IMR-90 (cell line): Measurements from ENCODE around the gene AUTS2. TPM values are rescaled to one million over a fixed set of nuclear protein-coding genes. Genes with fewer than 3 reads are reported as not detected.

Experiments used
- ATAC-seq: fragments of 200-7000 bp; cut with Tn5 transposase; 2 replicates; pipeline ENCODE4 v1.9.1; 2020; ENCODE audit warnings: low read depth, mild to moderate bottlenecking, moderate library complexity
- BruUV-seq: library from RNA; stranded (reverse); fragments of 400-500 nt; replicated peaks from 2 replicates; lab custom pipeline; 2021; lab: Mats Ljungman, UMichigan
- CTCF ChIA-PET: fragments of 300-600 bp; formaldehyde crosslinking; extraction: SDS; loops from one replicate; lab custom pipeline; 2021; ENCODE audit warnings: antibody characterized with exemption; lab: Yijun Ruan, JAX
- POLR2A ChIA-PET: fragments of 300-600 bp; sonication (Branson Sonifier 250); formaldehyde crosslinking; loops from one replicate; lab custom pipeline; 2022; ENCODE audit warnings: antibody characterized with exemption; ENCODE audit not compliant: unreplicated experiment; lab: Charles Lee
- DNase-seq: peaks from one replicate; pipeline ENCODE4 v3.0.0; 2013
- H2AFZ ChIP-seq: replicated peaks from 2 replicates; pipeline ENCODE3; 2013; ENCODE audit warnings: low read length, mild to moderate bottlenecking; ENCODE audit not compliant: poor library complexity
- H2AK5ac ChIP-seq: 2 replicates; pipeline ENCODE4 v1.6.1; 2013; ENCODE audit warnings: low read depth, low read length, inconsistent platforms
- H2AK9ac ChIP-seq: replicated peaks from 2 replicates; pipeline ENCODE3; 2013; ENCODE audit warnings: mild to moderate bottlenecking, low read depth, low read length, moderate library complexity; ENCODE audit not compliant: poor library complexity
- H2BK120ac ChIP-seq: 2 replicates; pipeline ENCODE4 v1.6.1; 2013; ENCODE audit warnings: low read depth, low read length, inconsistent platforms
- H2BK15ac ChIP-seq: 3 replicates; pipeline ENCODE4 v1.6.1; 2013; ENCODE audit warnings: low read depth, low read length, inconsistent platforms
- H2BK20ac ChIP-seq: 2 replicates; pipeline ENCODE4 v1.6.1; 2013; ENCODE audit warnings: low read depth, mild to moderate bottlenecking, inconsistent platforms, low read length, moderate library complexity
- H2BK5ac ChIP-seq: 2 replicates; pipeline ENCODE4 v1.6.1; 2013; ENCODE audit warnings: mild to moderate bottlenecking, low read depth, low read length, inconsistent platforms; ENCODE audit not compliant: poor library complexity, severe bottlenecking
- H3K14ac ChIP-seq: replicated peaks from 2 replicates; pipeline ENCODE4 v1.6.1; 2013; ENCODE audit warnings: low read depth, low read length, inconsistent platforms
- H3K18ac ChIP-seq: 2 replicates; pipeline ENCODE4 v1.6.1; 2013; ENCODE audit warnings: low read depth, low read length, control low read depth
- H3K23ac ChIP-seq: 2 replicates; pipeline ENCODE4 v1.6.1; 2013; ENCODE audit warnings: low read depth, low read length, inconsistent platforms
- H3K27ac ChIP-seq: 2 replicates; pipeline ENCODE4 v1.5.1; 2013; ENCODE audit warnings: mild to moderate bottlenecking, control low read depth, low read length; ENCODE audit not compliant: insufficient read depth
- H3K27me3 ChIP-seq: 2 replicates; pipeline ENCODE4 v1.6.1; 2013; ENCODE audit warnings: low read length; ENCODE audit not compliant: control insufficient read depth, insufficient read depth
- H3K36me3 ChIP-seq: 2 replicates; pipeline ENCODE4 v1.6.1; 2013; ENCODE audit warnings: low read length, mixed read lengths; ENCODE audit not compliant: control insufficient read depth, insufficient read depth
- H3K4ac ChIP-seq: 2 replicates; pipeline ENCODE4 v1.6.1; 2013; ENCODE audit warnings: low read depth, low read length, inconsistent platforms
- H3K4me1 ChIP-seq: 2 replicates; pipeline ENCODE4 v1.6.1; 2013; ENCODE audit warnings: low read length, mixed read lengths; ENCODE audit not compliant: control insufficient read depth, insufficient read depth
- H3K4me2 ChIP-seq: 2 replicates; pipeline ENCODE4 v1.6.1; 2013; ENCODE audit warnings: low read depth, mild to moderate bottlenecking, control low read depth, low read length, moderate library complexity
- H3K4me3 ChIP-seq: 2 replicates; pipeline ENCODE4 v1.5.1; 2013; ENCODE audit warnings: low read depth, mild to moderate bottlenecking, control low read depth, low read length, moderate library complexity; ENCODE audit not compliant: insufficient read depth
- H3K56ac ChIP-seq: 2 replicates; pipeline ENCODE4 v1.6.1; 2013; ENCODE audit warnings: low read length, inconsistent platforms; ENCODE audit not compliant: insufficient read depth; ENCODE audit errors: extremely low read depth
- H3K79me1 ChIP-seq, 2 experiments: 2 replicates each; pipeline ENCODE4 v1.6.1; 2013; ENCODE audit warnings: low read length in 2 of 2, inconsistent platforms in 1 of 2, low read depth in 1 of 2
- H3K9ac ChIP-seq: 2 replicates; pipeline ENCODE4 v1.6.1; 2013; ENCODE audit warnings: low read depth, low read length, control low read depth
- H3K9me1 ChIP-seq: 2 replicates; pipeline ENCODE4 v1.6.1; 2013; ENCODE audit warnings: low read length, inconsistent platforms; ENCODE audit not compliant: insufficient read depth
- H3K9me3 ChIP-seq: 2 replicates; pipeline ENCODE4 v1.6.1; 2013; ENCODE audit warnings: low read length; ENCODE audit not compliant: control insufficient read depth, insufficient read depth
- H4K20me1 ChIP-seq: 2 replicates; pipeline ENCODE4 v1.6.1; 2013; ENCODE audit warnings: low read length, inconsistent platforms; ENCODE audit not compliant: insufficient read depth
- H4K5ac ChIP-seq: 2 replicates; pipeline ENCODE4 v1.6.1; 2013; ENCODE audit warnings: mild to moderate bottlenecking, low read depth, low read length, control low read depth
- H4K8ac ChIP-seq, 2 experiments: 2 replicates each; pipeline ENCODE4 v1.6.1; 2013; ENCODE audit warnings: low read depth in 2 of 2, low read length in 2 of 2, control low read depth in 1 of 2, inconsistent platforms in 1 of 2
- H4K91ac ChIP-seq: 2 replicates; pipeline ENCODE4 v1.6.1; 2013; ENCODE audit warnings: low read depth, low read length, inconsistent platforms; ENCODE audit not compliant: insufficient read depth
- MAFK ChIP-seq: IDR thresholded peaks from 2 replicates; pipeline ENCODE4 v1.6.1; 2012; ENCODE audit warnings: low read depth, low read length, improper control_type of control experiment
- POLR2A ChIP-seq: IDR thresholded peaks from 2 replicates; pipeline ENCODE4 v1.6.1; 2012; ENCODE audit warnings: mild to moderate bottlenecking, low read depth, low read length
- RCOR1 ChIP-seq: IDR thresholded peaks from 2 replicates; pipeline ENCODE4 v1.6.1; 2012; ENCODE audit warnings: mild to moderate bottlenecking, low read length, improper control_type of control experiment; ENCODE audit not compliant: insufficient replicate concordance
- RFX5 ChIP-seq: IDR thresholded peaks from 2 replicates; pipeline ENCODE4 v1.8.0; 2012; ENCODE audit warnings: low read depth, mild to moderate bottlenecking, low read length, moderate library complexity
- SMC3 ChIP-seq: fragments of 150-350 bp; IDR thresholded peaks from 2 replicates; pipeline ENCODE4 v1.6.1; 2016; ENCODE audit warnings: low read depth, mild to moderate bottlenecking, antibody characterized with exemption, low read length, moderate library complexity
- USF2 ChIP-seq: fragments of 150-350 bp; IDR thresholded peaks from 2 replicates; pipeline ENCODE4 v1.6.1; 2017; ENCODE audit warnings: mild to moderate bottlenecking, antibody characterized with exemption, low read length, low read depth
- WGBS, 2 experiments: methylation state at CpG; one replicate each; pipeline versions ENCODE4 v1.1.5 to v1.1.7; 2013; ENCODE audit warnings: missing lambda C conversion rate in 2 of 2; ENCODE audit not compliant: insufficient read length in 1 of 2; ENCODE audit errors: extremely low coverage in 2 of 2; 5-methylcytosine and 5-hydroxymethylcytosine counted together
- dilution Hi-C: fragments of 300-500 bp; cut with HindIII; formaldehyde crosslinking; loops from one replicate; pipeline ENCODE4 v1.14.3; 2018; ENCODE audit warnings: low sequenced_read_pairs; ENCODE audit not compliant: unreplicated experiment
- in situ Hi-C: fragments of 300-500 bp; cut with MboI; formaldehyde crosslinking; loops from 3 replicates; pipeline ENCODE4 v1.14.3; 2019; ENCODE audit warnings: low sequenced_read_pairs, inconsistent platforms, mixed read lengths
- intact Hi-C: fragments of 100-400 bp; cut with micrococcal nuclease; formaldehyde crosslinking; loops from 2 replicates; pipeline ENCODE4 v1.10.0; 2022
- polyA plus RNA-seq, 3 experiments: library from polyadenylated mRNA; depleted of rRNA; stranded (reverse); fragments of >200 nt; gene quantifications; 2 replicates each; pipeline ENCODE4 v1.2.3, GENCODE V29; 2012; ENCODE audit warnings: low replicate concordance in 1 of 3
- total RNA-seq: library from RNA; depleted of rRNA; stranded (reverse); fragments of >200 nt; gene quantifications from 2 replicates; pipeline ENCODE4 v1.2.3, GENCODE V29; 2012

AUTS2 gene
- total and polyA plus RNA-seq, 2 of the 4 experiments (the other 2 are of a cell fraction) = 0.90 to 3.0 TPM

- Histone ChIP-seq H2BK120ac (no peak overlapping the region), H3K9me1 (no peaks in the 10 kb centered on the region), H4K8ac (no peak overlapping the region), H3K23ac (no peak overlapping the region), H3K9me3 (peaks cover 6% of the 10 kb centered on the region; the same call in 1 of the 2 replicates), H2BK15ac (no peak overlapping the region), H2AFZ (no peak overlapping the region), H3K9ac (no peak overlapping the region), H2AK5ac (no peak overlapping the region), H2BK5ac (no peak overlapping the region), H4K20me1 (no peaks in the 10 kb centered on the region), H3K56ac (no peak overlapping the region), H3K27me3 (no peaks in the 10 kb centered on the region), H4K5ac (no peak overlapping the region), H3K14ac (no peak overlapping the region), H3K4me2 (no peak overlapping the region), H3K4me3 (no peak overlapping the region), H3K4me1 (no peaks in the 10 kb centered on the region), H3K36me3 (no peaks in the 10 kb centered on the region), H2AK9ac (no peak overlapping the region), H4K91ac (no peak overlapping the region), H2BK20ac (no peak overlapping the region), H3K27ac (no peak overlapping the region), H3K4ac (no peak overlapping the region), H3K18ac (no peak overlapping the region), H3K79me1 (no peaks in the 10 kb centered on the region)
- WGBS, 2 experiments = no CpG with 5 or more reads among the region's 7 CpGs
- no TSS peak for BruUV-seq
- no peak for DNase-seq
- intact Hi-C loops = no loop called here
- dilution Hi-C loops = no loop called here
- no peak for ATAC-seq
- ChIA-PET POLR2A (no interaction called here), CTCF (interaction anchor here (0.7 kb wide), 1 partner anchor 228 kb away, joined by 3 read pairs; no protein-coding TSS in a partner anchor)
- in situ Hi-C loops = no loop called here
- TF ChIP-seq RCOR1 (no peak), MAFK (no peak), USF2 (no peak), POLR2A (no peak), SMC3 (no peak), RFX5 (no peak)
Observed at GRCh38 chr7:69825113-69825972, 227.1 kb downstream of the AUTS2 start.
